ENCODE data around the gene CA11. TPM values are rescaled to one million over a fixed set of nuclear protein-coding genes. Genes with fewer than 3 reads are reported as not detected.

CA11 gene
- total and polyA plus RNA-seq, 9 of the 15 experiments (the other 6 are each of a cell fraction or from before 2014, with no cell fraction given) = 2.9 to 19.9 (median 8.3) TPM

GRCh38 chr19:48674921-48675824 lies 29.2 kb upstream of the CA11 start:
- intact Hi-C loops (cut with micrococcal nuclease) = loop anchor here (1.0 to 2.0 kb wide), 3 partner anchors 40 to 109 kb away; no protein-coding TSS in a partner anchor
- peak; percentile 86 to 88 (median 86) for DNase-seq (ENCODE audit: extremely low read depth in 1 of 4, low spot score in 3 of 4)
- peak; percentile 96 for FAIRE-seq
- Histone ChIP-seq H3K27ac (ENCODE audit: extremely low read depth, low read depth, low read length) (no peak overlapping the region), H3K9ac (ENCODE audit: insufficient read depth in 1 of 2, low read depth in 2 of 2, low read length in 2 of 2) (peak overlapping the region in 1 of 2 experiments; percentile 2; a peak in 1 of 4 replicates), H3K27me3 (ENCODE audit: control insufficient read depth in 2 of 2, insufficient read depth in 2 of 2, low read length in 2 of 2) (no peaks in the 10 kb centered on the region), H3K9me1 (ENCODE audit: control insufficient read depth, insufficient read depth, low read length) (no peaks in the 10 kb centered on the region), H3K4me1 (replicated peaks in 1 of 2; ENCODE audit: control insufficient read depth in 2 of 2, insufficient read depth in 2 of 2, low read length in 2 of 2) (peaks cover 13 to 64% of the 10 kb centered on the region in 2 experiments; a peak in 4 of 5 replicates), H3K9me3 (replicated peaks; ENCODE audit: control insufficient read depth, insufficient read depth, low read depth, low read length) (no peaks in the 10 kb centered on the region), H3K4me3 (no peak overlapping the region), H3K36me3 (ENCODE audit: control insufficient read depth, insufficient read depth, low read length) (no peaks in the 10 kb centered on the region), H4K20me1 (replicated peaks; ENCODE audit: control insufficient read depth, insufficient read depth, low read length) (no peaks in the 10 kb centered on the region), H2AFZ (ENCODE audit: low read depth, low read length) (peak overlapping the region; percentile 81), H3K4me2 (ENCODE audit: insufficient read depth, low read length) (no peak overlapping the region; the same call in 1 of the 2 replicates), H3K79me2 (ENCODE audit: control insufficient read depth, insufficient read depth, low read length) (no peaks in the 10 kb centered on the region)
- in situ Hi-C loops (cut with MboI) = no loop called here
- peak; percentile 92 for ATAC-seq
- POLR2A ChIA-PET = interaction anchor here (0.6 to 1.1 kb wide), 9 partner anchors 8 to 203 kb away, joined by 3 to 6 read pairs (median 4); partner anchors contain the start of gene FUT2
- CTCF ChIA-PET (ENCODE audit: low intra/inter-chr PET ratio) = interaction anchor here (0.6 to 1.1 kb wide), 4 partner anchors 64 to 137 kb away, joined by 4 to 6 read pairs (median 5); no protein-coding TSS in a partner anchor
- WGBS (ENCODE audit: insufficient coverage, low coverage, missing lambda C conversion rate) = 32% methylated on average over 28 of the region's 28 CpGs
- no TSS peak for BruUV-seq (replicated peaks)
- TF ChIP-seq NCOA4 (IDR thresholded peaks at IDR 0.05; ENCODE audit: partially characterized antibody) (no peak), RAD21 (CRISPR knock-in tag; conservative IDR thresholded peaks at IDR 0.05 in 1 of 2, IDR thresholded peaks at IDR 0.05 in 1 of 2) (peak; percentile 80 to 88), HDAC2 (IDR thresholded peaks at IDR 0.05) (no peak), SMAD1 (IDR thresholded peaks at IDR 0.05; ENCODE audit: low read depth, low read length, partially characterized antibody) (no peak), L3MBTL2 (IDR thresholded peaks at IDR 0.05) (0 out of 2 replicates have a peak, but pooled peaks have one; percentile 30), NFATC3 (IDR thresholded peaks at IDR 0.05) (no peak), RBFOX2 (IDR thresholded peaks at IDR 0.05; ENCODE audit: low read depth, low read length) (0 out of 2 replicates have a peak, but pooled peaks have one; percentile 25), ZNF384 (IDR thresholded peaks at IDR 0.05; ENCODE audit: low read depth, low read length) (peak; percentile 40; the same call in 1 of the 2 replicates), MYNN (IDR thresholded peaks at IDR 0.05) (0 out of 2 replicates have a peak, but pooled peaks have one; percentile 19), MYNN (CRISPR knock-in tag; IDR thresholded peaks at IDR 0.05) (no peak), ATF1 (CRISPR knock-in tag; IDR thresholded peaks at IDR 0.05) (no peak), ATF1 (tag; IDR thresholded peaks at IDR 0.05) (0 out of 2 replicates have a peak, but pooled peaks have one; percentile 7), ZFX (CRISPR knock-in tag; IDR thresholded peaks at IDR 0.05) (peak; percentile 52), ZBTB8A (IDR thresholded peaks at IDR 0.05; ENCODE audit: partially characterized antibody) (no peak), XRCC5 (IDR thresholded peaks at IDR 0.05; ENCODE audit: low read depth, low read length) (0 out of 2 replicates have a peak, but pooled peaks have one; percentile 47), FOXA3 (CRISPR knock-in tag; conservative IDR thresholded peaks at IDR 0.05 in 1 of 2, IDR thresholded peaks at IDR 0.05 in 1 of 2) (0 out of 4 replicates have a peak, but pooled peaks of 1 of the 2 experiments have one; percentile 29), EGR1 (conservative IDR thresholded peaks at IDR 0.05) (peak; percentile 46), UBTF (IDR thresholded peaks at IDR 0.05; ENCODE audit: borderline replicate concordance in 1 of 2, low read depth in 2 of 2, low read length in 2 of 2) (peak; percentile 65 to 86; a peak in 2 of 4 replicates)

Measured in K562 (cell line).